HEK293 (cell line): Measurements from ENCODE around the gene NET1.

Experiments
- CTCF ChIA-PET: fragments of 350-600 bp; formaldehyde crosslinking; extraction: SDS; loops from one replicate; lab custom pipeline; 2021; ENCODE audit warnings: antibody characterized with exemption; lab: Yijun Ruan, JAX
- POLR2A ChIA-PET: fragments of 300-600 bp; formaldehyde crosslinking; extraction: SDS; loops from one replicate; lab custom pipeline; 2020; ENCODE audit warnings: antibody characterized with exemption, inconsistent platforms; lab: Yijun Ruan, JAX
- H3K27ac ChIP-seq: fragments of 200-500 bp; sonication (Bioruptor generic); 2 replicates; pipeline ENCODE4 v1.5.1; 2014; ENCODE audit warnings: low read depth, low read length, control low read depth, inconsistent platforms; ENCODE audit errors: extremely low read depth
- H3K36me3 ChIP-seq, 2 experiments: fragments of 200-500 bp in 1 of 2; sonication (Bioruptor generic) in 1 of 2; 1 replicate in 1 of 2; 2 replicates in 1 of 2; pipeline ENCODE4 v1.5.1; 2014 to 2017; ENCODE audit warnings: inconsistent platforms in 2 of 2, low read length in 2 of 2; ENCODE audit not compliant: control insufficient read depth in 2 of 2, insufficient read depth in 1 of 2
- H3K4me1 ChIP-seq: fragments of 200-500 bp; sonication (Bioruptor generic); 2 replicates; pipeline ENCODE4 v1.5.1; 2014; ENCODE audit warnings: mild to moderate bottlenecking, low read length, inconsistent platforms; ENCODE audit not compliant: control insufficient read depth, insufficient read depth
- H3K4me3 ChIP-seq: 2 replicates; pipeline ENCODE4 v1.5.1; 2011; ENCODE audit warnings: low read depth, mild to moderate bottlenecking, control low read depth, low read length, moderate library complexity
- H3K9me3 ChIP-seq: fragments of 200-500 bp; sonication (Bioruptor generic); 2 replicates; pipeline ENCODE4 v1.5.1; 2014; ENCODE audit warnings: low read depth, low read length, inconsistent platforms; ENCODE audit not compliant: control insufficient read depth, insufficient read depth
- GLIS2 ChIP-seq: fragments of 450-650 bp; formaldehyde crosslinking; IDR thresholded peaks from 2 replicates; pipeline ENCODE4 v1.5.1; 2016; ENCODE audit warnings: missing biosample characterization, missing genetic modification characterization
- KLF9 ChIP-seq: fragments of 450-650 bp; formaldehyde crosslinking; IDR thresholded peaks from 2 replicates; pipeline ENCODE4 v1.5.1; 2016; ENCODE audit warnings: missing biosample characterization, missing genetic modification characterization, low read depth
- ZBTB21 ChIP-seq: fragments of 450-650 bp; formaldehyde crosslinking; IDR thresholded peaks from 2 replicates; pipeline ENCODE4 v1.5.1; 2017; ENCODE audit warnings: missing biosample characterization, missing genetic modification characterization
- ZNF133 ChIP-seq: fragments of 450-650 bp; formaldehyde crosslinking; IDR thresholded peaks from 2 replicates; pipeline ENCODE4 v1.5.1; 2016; ENCODE audit warnings: missing biosample characterization, missing genetic modification characterization
- ZNF302 ChIP-seq: fragments of 450-650 bp; formaldehyde crosslinking; IDR thresholded peaks from 2 replicates; pipeline ENCODE4 v1.5.1; 2016; ENCODE audit warnings: missing biosample characterization, missing genetic modification characterization, low read depth
- ZNF366 ChIP-seq: fragments of 450-650 bp; formaldehyde crosslinking; conservative IDR thresholded peaks from 2 replicates; pipeline ENCODE4 v1.5.1; 2016; ENCODE audit warnings: missing biosample characterization, missing genetic modification characterization
- ZNF560 ChIP-seq: fragments of 450-650 bp; formaldehyde crosslinking; IDR thresholded peaks from 2 replicates; pipeline ENCODE4 v1.5.1; 2017; ENCODE audit warnings: missing biosample characterization, missing genetic modification characterization, borderline replicate concordance
- ZNF664 ChIP-seq: fragments of 450-650 bp; formaldehyde crosslinking; IDR thresholded peaks from 2 replicates; pipeline ENCODE4 v1.5.1; 2016; ENCODE audit warnings: missing biosample characterization, missing genetic modification characterization
- TF ChIP-seq, protein P1 (sequence below): fragments of 450-650 bp; formaldehyde crosslinking; IDR thresholded peaks from 2 replicates; pipeline ENCODE4 v1.5.1; 2016; ENCODE audit warnings: missing biosample characterization, missing genetic modification characterization, borderline replicate concordance
- TF ChIP-seq, protein P2 (sequence below): fragments of 450-650 bp; formaldehyde crosslinking; IDR thresholded peaks from 2 replicates; pipeline ENCODE4 v1.5.1; 2016; ENCODE audit warnings: missing biosample characterization, missing genetic modification characterization, low read depth
- TF ChIP-seq, protein P3 (sequence below): fragments of 450-650 bp; formaldehyde crosslinking; IDR thresholded peaks from 2 replicates; pipeline ENCODE4 v1.5.1; 2016; ENCODE audit warnings: missing biosample characterization, missing genetic modification characterization
- TF ChIP-seq, protein P4 (sequence below): fragments of 450-650 bp; formaldehyde crosslinking; IDR thresholded peaks from 2 replicates; pipeline ENCODE4 v1.5.1; 2017; ENCODE audit warnings: missing biosample characterization, mild to moderate bottlenecking, missing genetic modification characterization, moderate library complexity
- TF ChIP-seq, protein P5 (sequence below): fragments of 450-650 bp; formaldehyde crosslinking; IDR thresholded peaks from 2 replicates; pipeline ENCODE4 v1.5.1; 2017; ENCODE audit warnings: missing biosample characterization, missing genetic modification characterization
- TF ChIP-seq, protein P6 (sequence below): fragments of 450-650 bp; IDR thresholded peaks from 2 replicates; pipeline ENCODE4 v1.5.1; 2018; ENCODE audit warnings: missing biosample characterization, missing genetic modification characterization
- TF ChIP-seq, protein P7 (sequence below): fragments of 450-650 bp; formaldehyde crosslinking; IDR thresholded peaks from 2 replicates; pipeline ENCODE4 v1.5.1; 2017; ENCODE audit warnings: missing biosample characterization, missing genetic modification characterization

NET1 gene

DNA sequence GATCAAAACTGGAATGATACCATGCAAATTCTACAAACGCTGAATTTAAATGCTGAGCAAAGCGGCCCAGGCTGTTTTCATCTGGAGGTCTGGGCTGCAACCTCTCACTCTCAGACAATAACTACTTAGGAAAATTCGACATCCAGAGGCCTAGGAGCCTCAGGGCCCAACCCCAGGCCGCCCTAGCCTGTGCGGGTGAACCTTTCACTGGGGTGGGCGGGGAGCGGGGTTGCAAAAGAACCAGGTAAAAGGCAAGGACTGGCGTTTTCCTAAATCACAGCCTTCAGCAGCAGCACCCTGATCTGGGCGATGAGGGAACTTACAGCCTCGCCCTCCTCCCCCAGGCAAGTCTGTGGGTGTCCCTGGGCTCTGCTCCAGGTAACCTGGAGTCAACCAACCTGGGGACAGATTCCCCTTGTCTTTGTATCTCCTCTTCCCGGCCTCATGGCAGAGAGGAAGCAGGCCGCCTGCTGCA, 53.7 kb downstream of the NET1 start (continued):
- TF ChIP-seq, protein P1, sequence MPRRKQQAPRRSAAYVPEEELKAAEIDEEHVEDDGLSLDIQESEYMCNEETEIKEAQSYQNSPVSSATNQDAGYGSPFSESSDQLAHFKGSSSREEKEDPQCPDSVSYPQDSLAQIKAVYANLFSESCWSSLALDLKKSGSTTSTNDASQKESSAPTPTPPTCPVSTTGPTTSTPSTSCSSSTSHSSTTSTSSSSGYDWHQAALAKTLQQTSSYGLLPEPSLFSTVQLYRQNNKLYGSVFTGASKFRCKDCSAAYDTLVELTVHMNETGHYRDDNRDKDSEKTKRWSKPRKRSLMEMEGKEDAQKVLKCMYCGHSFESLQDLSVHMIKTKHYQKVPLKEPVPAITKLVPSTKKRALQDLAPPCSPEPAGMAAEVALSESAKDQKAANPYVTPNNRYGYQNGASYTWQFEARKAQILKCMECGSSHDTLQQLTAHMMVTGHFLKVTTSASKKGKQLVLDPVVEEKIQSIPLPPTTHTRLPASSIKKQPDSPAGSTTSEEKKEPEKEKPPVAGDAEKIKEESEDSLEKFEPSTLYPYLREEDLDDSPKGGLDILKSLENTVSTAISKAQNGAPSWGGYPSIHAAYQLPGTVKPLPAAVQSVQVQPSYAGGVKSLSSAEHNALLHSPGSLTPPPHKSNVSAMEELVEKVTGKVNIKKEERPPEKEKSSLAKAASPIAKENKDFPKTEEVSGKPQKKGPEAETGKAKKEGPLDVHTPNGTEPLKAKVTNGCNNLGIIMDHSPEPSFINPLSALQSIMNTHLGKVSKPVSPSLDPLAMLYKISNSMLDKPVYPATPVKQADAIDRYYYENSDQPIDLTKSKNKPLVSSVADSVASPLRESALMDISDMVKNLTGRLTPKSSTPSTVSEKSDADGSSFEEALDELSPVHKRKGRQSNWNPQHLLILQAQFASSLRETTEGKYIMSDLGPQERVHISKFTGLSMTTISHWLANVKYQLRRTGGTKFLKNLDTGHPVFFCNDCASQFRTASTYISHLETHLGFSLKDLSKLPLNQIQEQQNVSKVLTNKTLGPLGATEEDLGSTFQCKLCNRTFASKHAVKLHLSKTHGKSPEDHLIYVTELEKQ (tag by site-specific recombination) = no peak
- TF ChIP-seq, protein P2, sequence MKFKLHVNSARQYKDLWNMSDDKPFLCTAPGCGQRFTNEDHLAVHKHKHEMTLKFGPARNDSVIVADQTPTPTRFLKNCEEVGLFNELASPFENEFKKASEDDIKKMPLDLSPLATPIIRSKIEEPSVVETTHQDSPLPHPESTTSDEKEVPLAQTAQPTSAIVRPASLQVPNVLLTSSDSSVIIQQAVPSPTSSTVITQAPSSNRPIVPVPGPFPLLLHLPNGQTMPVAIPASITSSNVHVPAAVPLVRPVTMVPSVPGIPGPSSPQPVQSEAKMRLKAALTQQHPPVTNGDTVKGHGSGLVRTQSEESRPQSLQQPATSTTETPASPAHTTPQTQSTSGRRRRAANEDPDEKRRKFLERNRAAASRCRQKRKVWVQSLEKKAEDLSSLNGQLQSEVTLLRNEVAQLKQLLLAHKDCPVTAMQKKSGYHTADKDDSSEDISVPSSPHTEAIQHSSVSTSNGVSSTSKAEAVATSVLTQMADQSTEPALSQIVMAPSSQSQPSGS (tag by site-specific recombination) = no peak
- no peak for TF ChIP-seq ZNF560 (tag by site-specific recombination)
- TF ChIP-seq GLIS2 (tag by site-specific recombination) = no peak
- TF ChIP-seq, protein P3, sequence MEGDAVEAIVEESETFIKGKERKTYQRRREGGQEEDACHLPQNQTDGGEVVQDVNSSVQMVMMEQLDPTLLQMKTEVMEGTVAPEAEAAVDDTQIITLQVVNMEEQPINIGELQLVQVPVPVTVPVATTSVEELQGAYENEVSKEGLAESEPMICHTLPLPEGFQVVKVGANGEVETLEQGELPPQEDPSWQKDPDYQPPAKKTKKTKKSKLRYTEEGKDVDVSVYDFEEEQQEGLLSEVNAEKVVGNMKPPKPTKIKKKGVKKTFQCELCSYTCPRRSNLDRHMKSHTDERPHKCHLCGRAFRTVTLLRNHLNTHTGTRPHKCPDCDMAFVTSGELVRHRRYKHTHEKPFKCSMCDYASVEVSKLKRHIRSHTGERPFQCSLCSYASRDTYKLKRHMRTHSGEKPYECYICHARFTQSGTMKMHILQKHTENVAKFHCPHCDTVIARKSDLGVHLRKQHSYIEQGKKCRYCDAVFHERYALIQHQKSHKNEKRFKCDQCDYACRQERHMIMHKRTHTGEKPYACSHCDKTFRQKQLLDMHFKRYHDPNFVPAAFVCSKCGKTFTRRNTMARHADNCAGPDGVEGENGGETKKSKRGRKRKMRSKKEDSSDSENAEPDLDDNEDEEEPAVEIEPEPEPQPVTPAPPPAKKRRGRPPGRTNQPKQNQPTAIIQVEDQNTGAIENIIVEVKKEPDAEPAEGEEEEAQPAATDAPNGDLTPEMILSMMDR = no peak
- TF ChIP-seq, protein P4, sequence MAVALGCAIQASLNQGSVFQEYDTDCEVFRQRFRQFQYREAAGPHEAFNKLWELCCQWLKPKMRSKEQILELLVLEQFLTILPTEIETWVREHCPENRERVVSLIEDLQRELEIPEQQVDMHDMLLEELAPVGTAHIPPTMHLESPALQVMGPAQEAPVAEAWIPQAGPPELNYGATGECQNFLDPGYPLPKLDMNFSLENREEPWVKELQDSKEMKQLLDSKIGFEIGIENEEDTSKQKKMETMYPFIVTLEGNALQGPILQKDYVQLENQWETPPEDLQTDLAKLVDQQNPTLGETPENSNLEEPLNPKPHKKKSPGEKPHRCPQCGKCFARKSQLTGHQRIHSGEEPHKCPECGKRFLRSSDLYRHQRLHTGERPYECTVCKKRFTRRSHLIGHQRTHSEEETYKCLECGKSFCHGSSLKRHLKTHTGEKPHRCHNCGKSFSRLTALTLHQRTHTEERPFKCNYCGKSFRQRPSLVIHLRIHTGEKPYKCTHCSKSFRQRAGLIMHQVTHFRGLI = no peak
- TF ChIP-seq ZNF302 (tag by site-specific recombination) = no peak

DNA sequence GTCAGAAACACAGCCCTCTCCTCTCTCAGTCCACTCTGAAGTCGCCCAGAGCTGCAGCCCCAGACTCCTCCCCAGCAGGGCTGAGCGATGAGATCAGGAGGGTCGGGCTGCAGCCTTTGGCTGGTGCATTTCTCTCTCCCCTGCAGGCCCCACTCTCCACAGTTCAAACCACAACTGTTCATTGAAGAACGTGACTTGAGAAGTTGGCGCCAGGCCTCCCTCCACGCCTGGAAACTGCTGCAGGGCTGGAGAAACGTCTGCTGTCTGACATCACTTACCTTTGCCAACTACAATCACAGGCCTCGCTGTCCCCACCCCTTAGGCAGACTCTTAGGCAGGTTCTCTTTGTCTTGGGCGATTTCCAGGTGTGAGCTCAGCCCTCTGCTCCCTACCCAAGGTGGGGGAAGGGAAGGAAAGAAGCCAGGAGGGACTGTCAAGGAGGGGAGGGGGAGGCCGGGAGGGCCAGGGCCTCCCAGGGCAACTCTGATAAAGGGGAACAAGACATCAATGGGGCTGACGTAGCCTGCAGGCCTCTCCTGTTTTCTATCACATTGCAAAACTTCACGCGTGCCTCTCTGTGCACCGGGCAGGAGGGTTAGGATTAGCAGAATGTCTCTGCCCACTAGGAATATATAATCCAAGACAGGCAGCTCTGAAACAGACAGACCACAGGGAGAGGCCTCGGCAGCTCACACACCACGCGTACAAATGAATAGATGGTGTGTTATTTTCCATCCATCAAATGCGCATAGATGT, 54.3 kb downstream of the NET1 start:
- Histone ChIP-seq H3K4me1 (no peaks in the 10 kb centered on the region), H3K9me3 (no peaks in the 10 kb centered on the region), H3K4me3 (no peak overlapping the region), H3K27ac (peak overlapping the region; percentile 11; the same call in 1 of the 2 replicates), H3K36me3 (peaks cover 0 to under 1% of the 10 kb centered on the region in 2 experiments; a peak in 1 of 3 replicates)
- ChIA-PET POLR2A (interaction anchor here (0.5 to 1.4 kb wide), 4 partner anchors 20 to 725 kb away, joined by 4 to 7 read pairs (median 5); no protein-coding TSS in a partner anchor), CTCF (interaction anchor here (0.6 to 0.9 kb wide), 3 partner anchors 24 to 156 kb away, joined by 3 to 5 read pairs (median 4); no protein-coding TSS in a partner anchor)
- TF ChIP-seq ZBTB21 (tag by site-specific recombination) (0 out of 2 replicates have a peak, but pooled peaks have one; percentile 26), KLF9 (tag by site-specific recombination) (no peak), ZNF664 (tag by site-specific recombination) (no peak), ZNF133 (tag by site-specific recombination) (no peak), ZNF366 (tag by site-specific recombination) (0 out of 2 replicates have a peak, but pooled peaks have one; percentile 11)
- TF ChIP-seq, protein P5, sequence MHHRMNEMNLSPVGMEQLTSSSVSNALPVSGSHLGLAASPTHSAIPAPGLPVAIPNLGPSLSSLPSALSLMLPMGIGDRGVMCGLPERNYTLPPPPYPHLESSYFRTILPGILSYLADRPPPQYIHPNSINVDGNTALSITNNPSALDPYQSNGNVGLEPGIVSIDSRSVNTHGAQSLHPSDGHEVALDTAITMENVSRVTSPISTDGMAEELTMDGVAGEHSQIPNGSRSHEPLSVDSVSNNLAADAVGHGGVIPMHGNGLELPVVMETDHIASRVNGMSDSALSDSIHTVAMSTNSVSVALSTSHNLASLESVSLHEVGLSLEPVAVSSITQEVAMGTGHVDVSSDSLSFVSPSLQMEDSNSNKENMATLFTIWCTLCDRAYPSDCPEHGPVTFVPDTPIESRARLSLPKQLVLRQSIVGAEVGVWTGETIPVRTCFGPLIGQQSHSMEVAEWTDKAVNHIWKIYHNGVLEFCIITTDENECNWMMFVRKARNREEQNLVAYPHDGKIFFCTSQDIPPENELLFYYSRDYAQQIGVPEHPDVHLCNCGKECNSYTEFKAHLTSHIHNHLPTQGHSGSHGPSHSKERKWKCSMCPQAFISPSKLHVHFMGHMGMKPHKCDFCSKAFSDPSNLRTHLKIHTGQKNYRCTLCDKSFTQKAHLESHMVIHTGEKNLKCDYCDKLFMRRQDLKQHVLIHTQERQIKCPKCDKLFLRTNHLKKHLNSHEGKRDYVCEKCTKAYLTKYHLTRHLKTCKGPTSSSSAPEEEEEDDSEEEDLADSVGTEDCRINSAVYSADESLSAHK (tag by site-specific recombination) = peak; percentile 64
- TF ChIP-seq, protein P6, sequence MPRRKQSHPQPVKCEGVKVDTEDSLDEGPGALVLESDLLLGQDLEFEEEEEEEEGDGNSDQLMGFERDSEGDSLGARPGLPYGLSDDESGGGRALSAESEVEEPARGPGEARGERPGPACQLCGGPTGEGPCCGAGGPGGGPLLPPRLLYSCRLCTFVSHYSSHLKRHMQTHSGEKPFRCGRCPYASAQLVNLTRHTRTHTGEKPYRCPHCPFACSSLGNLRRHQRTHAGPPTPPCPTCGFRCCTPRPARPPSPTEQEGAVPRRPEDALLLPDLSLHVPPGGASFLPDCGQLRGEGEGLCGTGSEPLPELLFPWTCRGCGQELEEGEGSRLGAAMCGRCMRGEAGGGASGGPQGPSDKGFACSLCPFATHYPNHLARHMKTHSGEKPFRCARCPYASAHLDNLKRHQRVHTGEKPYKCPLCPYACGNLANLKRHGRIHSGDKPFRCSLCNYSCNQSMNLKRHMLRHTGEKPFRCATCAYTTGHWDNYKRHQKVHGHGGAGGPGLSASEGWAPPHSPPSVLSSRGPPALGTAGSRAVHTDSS (tag by site-specific recombination) = no peak
- TF ChIP-seq, protein P7, sequence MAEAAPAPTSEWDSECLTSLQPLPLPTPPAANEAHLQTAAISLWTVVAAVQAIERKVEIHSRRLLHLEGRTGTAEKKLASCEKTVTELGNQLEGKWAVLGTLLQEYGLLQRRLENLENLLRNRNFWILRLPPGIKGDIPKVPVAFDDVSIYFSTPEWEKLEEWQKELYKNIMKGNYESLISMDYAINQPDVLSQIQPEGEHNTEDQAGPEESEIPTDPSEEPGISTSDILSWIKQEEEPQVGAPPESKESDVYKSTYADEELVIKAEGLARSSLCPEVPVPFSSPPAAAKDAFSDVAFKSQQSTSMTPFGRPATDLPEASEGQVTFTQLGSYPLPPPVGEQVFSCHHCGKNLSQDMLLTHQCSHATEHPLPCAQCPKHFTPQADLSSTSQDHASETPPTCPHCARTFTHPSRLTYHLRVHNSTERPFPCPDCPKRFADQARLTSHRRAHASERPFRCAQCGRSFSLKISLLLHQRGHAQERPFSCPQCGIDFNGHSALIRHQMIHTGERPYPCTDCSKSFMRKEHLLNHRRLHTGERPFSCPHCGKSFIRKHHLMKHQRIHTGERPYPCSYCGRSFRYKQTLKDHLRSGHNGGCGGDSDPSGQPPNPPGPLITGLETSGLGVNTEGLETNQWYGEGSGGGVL = peak; percentile 88
